Spleen (tissue), 7 donors: Measurements from ENCODE around the gene TMEM120A.

Source experiments
- POLR2A ChIP-seq, 3 donors: fragments of 450-650 bp; IDR thresholded peaks; one replicate each; pipeline ENCODE4 v1.5.1; 2017; ENCODE audit warnings: antibody characterized with exemption in 3 of 3, mild to moderate bottlenecking in 1 of 3
- POLR2AphosphoS5 ChIP-seq, 3 donors: sonication (generic); formaldehyde crosslinking; IDR thresholded peaks; one replicate each; pipeline ENCODE4 v1.5.1; 2017; ENCODE audit warnings: antibody characterized with exemption in 3 of 3
- TF ChIP-seq, protein P1 (sequence below), 11 experiments: fragments of 200-600 bp in 7 of 11; fragments of 450-650 bp in 4 of 11; sonication (generic) in 4 of 11; IDR thresholded peaks in 8 of 11; conservative IDR thresholded peaks in 3 of 11; 1 replicate in 7 of 11; 2 replicates in 4 of 11; pipeline versions ENCODE4 v1.4.0 to v1.8.0; 2016 to 2021; ENCODE audit warnings: antibody characterized with exemption in 11 of 11, inconsistent platforms in 4 of 11, mild to moderate bottlenecking in 1 of 11
- donor health status: DM: no; HTN: no; CAD: no; lungs with moderate emphysema.
- donor health status: DM: no; HTN: no; CAD: no.
- donor health status: DM: no; HTN: no; CAD: no.

DNA sequence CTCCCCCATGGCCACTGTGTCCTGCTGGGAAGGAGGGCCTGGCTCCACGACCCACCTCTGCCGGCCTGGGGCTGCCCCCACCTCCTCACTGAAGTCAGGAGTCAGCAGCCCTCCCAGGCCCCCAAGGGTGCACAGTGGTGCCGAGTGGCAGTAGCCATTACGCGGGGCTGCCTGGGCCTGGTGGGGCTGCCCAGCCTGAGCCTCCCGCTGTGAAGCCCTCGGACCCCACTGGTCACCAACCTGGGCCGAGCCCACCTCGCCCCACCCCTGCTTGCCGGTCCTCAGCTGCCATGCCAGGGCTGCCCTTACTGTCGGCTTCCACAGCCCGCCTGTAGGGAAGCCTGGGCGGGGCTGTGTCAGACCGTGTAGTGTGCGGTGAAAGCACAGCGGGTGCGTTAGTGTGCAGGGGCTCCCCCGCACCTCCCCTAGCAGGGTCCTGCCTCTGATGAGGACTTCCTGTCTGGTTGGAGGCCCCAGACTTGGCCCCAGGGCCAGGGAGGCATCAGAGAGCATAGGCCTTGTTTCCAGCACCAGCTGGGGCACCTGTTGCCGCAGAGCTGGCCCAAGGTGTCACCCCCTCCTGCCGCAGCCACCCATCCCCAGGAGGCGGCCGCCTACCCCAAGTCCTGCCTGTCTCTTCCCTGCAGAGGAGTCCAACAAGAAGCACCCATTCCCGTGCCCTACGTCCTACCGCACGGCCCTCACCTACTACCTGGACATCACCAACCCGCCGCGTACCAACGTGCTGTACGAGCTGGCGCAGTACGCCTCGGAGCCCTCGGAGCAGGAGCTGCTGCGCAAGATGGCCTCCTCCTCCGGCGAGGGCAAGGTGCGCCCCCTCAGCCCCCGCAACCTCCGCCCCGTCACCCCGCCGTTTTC lies 10.0 kb downstream of the TMEM120A start:
- TF ChIP-seq, protein P1, sequence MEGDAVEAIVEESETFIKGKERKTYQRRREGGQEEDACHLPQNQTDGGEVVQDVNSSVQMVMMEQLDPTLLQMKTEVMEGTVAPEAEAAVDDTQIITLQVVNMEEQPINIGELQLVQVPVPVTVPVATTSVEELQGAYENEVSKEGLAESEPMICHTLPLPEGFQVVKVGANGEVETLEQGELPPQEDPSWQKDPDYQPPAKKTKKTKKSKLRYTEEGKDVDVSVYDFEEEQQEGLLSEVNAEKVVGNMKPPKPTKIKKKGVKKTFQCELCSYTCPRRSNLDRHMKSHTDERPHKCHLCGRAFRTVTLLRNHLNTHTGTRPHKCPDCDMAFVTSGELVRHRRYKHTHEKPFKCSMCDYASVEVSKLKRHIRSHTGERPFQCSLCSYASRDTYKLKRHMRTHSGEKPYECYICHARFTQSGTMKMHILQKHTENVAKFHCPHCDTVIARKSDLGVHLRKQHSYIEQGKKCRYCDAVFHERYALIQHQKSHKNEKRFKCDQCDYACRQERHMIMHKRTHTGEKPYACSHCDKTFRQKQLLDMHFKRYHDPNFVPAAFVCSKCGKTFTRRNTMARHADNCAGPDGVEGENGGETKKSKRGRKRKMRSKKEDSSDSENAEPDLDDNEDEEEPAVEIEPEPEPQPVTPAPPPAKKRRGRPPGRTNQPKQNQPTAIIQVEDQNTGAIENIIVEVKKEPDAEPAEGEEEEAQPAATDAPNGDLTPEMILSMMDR (IDR thresholded peaks at IDR 0.05 in 8 of 11, conservative IDR thresholded peaks at IDR 0.05 in 3 of 11) = no peak
- peak in 2 of 3 donors; percentile 21 to 61 for TF ChIP-seq POLR2AphosphoS5 (IDR thresholded peaks at IDR 0.05)
- no peak for TF ChIP-seq POLR2A (IDR thresholded peaks at IDR 0.05)
